ENCODE data around the gene TCERG1.

The TCERG1 gene

DNA sequence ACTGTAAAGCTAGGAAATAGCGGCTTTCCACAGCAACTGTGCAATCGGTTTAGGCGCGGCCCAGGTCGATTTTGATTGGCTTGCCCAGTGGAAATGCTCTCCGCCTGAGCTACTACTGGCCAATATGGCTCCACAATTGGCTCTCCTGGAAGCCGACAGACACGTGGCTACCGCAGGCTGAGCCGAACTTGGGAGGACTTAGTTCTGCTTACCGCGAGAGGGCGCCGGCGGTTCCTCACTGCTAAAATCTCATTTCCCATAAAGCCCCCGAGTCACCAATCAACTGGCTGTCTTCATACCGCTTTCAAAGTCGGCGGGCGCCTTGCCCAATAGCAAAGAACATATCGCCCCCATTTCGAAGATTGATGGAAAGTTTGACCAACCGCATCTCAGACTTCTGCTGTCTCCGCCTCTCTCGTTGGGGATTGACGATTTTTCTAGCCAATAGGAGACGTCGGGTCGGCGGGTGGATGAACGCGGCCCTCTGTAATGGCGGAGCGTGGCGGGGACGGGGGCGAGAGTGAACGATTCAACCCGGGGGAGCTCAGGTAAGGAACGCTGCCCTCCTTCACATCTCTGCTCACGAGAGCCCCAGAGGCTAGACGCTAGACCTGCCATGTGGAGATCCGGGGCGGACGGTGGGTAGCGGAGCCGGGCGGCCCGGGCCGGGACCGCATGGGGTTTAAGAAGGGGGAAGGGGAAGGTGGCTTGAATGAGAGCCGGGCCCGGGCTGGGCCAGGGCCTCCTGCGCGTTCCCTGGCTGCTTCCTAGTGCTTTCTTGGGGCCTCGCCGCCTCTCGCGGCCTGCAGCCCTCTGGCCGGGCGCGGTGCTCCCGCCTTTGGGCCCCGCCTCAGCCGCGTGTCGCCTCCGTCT lies at the start of gene TCERG1:
TCERG1 (plus strand) TSS at position 473 of the 873 bp plus-strand sequence; CDS start at position 490, 17 bp downstream.
- peak within 1 kb of the TSS; percentile 81 for H3K27ac ChIP-seq
- TF ChIP-seq, protein P1, sequence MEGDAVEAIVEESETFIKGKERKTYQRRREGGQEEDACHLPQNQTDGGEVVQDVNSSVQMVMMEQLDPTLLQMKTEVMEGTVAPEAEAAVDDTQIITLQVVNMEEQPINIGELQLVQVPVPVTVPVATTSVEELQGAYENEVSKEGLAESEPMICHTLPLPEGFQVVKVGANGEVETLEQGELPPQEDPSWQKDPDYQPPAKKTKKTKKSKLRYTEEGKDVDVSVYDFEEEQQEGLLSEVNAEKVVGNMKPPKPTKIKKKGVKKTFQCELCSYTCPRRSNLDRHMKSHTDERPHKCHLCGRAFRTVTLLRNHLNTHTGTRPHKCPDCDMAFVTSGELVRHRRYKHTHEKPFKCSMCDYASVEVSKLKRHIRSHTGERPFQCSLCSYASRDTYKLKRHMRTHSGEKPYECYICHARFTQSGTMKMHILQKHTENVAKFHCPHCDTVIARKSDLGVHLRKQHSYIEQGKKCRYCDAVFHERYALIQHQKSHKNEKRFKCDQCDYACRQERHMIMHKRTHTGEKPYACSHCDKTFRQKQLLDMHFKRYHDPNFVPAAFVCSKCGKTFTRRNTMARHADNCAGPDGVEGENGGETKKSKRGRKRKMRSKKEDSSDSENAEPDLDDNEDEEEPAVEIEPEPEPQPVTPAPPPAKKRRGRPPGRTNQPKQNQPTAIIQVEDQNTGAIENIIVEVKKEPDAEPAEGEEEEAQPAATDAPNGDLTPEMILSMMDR (conservative IDR thresholded peaks at IDR 0.05; ENCODE audit: low read depth): peak; percentile 96
- DNase-seq (ENCODE audit: low spot score): peak; percentile 99
- POLR2A ChIA-PET (ENCODE audit: low non-redundant PET): no interaction called here
- CTCF ChIA-PET: interaction anchor here (0.5 to 1.3 kb wide), 8 partner anchors 12 to 282 kb away, joined by 3 to 4 read pairs (median 3); no protein-coding TSS in a partner anchor

DNA sequence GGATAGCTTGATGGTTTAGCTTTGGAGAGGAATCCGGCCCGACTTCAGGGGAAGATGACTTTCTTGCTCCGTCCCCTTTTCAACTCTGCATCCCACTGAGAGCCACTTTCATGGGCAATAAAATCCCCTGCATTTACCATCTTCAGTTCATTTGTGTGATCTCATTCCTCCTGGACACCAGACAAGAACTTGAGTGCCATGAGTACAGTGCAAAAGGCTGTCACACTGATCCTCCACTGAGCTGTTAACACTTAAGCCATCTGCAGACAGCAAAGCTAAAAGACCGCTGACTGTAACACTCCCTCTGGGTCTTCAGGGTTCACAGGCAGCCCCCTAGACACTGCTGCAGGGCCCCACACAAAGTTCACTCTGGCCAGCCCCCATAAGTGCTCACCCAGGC lies 48.3 kb upstream of the TCERG1 start:
- CTCF ChIA-PET: interaction anchor here (0.6 kb wide), 1 partner anchor 43 kb away, joined by 5 read pairs; no protein-coding TSS in a partner anchor
- DNase-seq (ENCODE audit: low spot score): no peak
- POLR2A ChIA-PET (ENCODE audit: low non-redundant PET): no interaction called here
- no peak overlapping the region for H3K27ac ChIP-seq
- TF ChIP-seq, protein P1 (conservative IDR thresholded peaks at IDR 0.05; ENCODE audit: low read depth): no peak

DNA sequence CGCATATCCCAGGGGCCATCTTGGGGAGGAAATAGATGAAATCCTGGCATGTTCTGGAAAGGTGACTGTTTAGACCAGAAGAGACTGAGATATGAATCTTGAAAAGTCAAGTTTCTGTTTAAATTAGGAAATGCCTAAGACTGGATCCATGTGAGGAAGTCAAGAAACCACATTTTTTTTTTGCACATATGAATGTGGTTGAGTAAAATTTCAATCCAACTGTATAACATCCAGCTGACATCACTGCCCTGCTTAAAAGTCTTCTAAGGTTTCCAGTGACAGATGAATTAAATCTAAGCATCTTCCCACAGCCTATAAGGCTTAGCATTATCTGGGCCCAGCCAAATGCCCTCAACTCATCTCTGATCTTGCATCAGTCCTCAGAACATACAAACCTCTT lies 47.7 kb upstream of the TCERG1 start:
- POLR2A ChIA-PET (ENCODE audit: low non-redundant PET): no interaction called here
- no peak overlapping the region for H3K27ac ChIP-seq
- CTCF ChIA-PET: no interaction called here
- no peak for DNase-seq (ENCODE audit: low spot score)
- TF ChIP-seq, protein P1 (conservative IDR thresholded peaks at IDR 0.05; ENCODE audit: low read depth): no peak

DNA sequence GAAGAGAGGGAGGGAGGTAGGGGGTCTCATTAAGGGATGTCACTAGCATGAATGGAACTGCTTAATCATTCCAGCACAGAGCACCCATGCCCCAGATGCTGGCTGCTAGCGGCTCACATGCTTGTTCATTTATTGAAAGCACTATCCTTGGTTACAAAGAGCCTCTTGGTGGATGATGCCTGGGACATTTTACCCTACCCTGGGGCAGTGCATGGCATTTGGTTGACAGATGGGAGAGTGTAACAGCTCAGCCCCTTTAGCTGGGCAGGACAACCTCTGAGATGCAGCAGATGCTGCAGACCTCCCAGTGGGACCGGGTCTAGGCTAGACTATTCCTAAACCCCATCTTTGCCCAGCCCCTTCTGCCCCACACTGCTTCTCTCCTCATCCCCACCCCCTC lies 46.9 kb upstream of the TCERG1 start:
- no peak for DNase-seq (ENCODE audit: low spot score)
- ChIA-PET CTCF (no interaction called here), POLR2A (ENCODE audit: low non-redundant PET) (no interaction called here)
- TF ChIP-seq, protein P1 (conservative IDR thresholded peaks at IDR 0.05; ENCODE audit: low read depth): no peak
- no peak overlapping the region for H3K27ac ChIP-seq

- no peak overlapping the region for H3K27ac ChIP-seq
- POLR2A ChIA-PET (ENCODE audit: low non-redundant PET): no interaction called here
- TF ChIP-seq, protein P1 (conservative IDR thresholded peaks at IDR 0.05; ENCODE audit: low read depth): no peak
- DNase-seq (ENCODE audit: low spot score): no peak
- CTCF ChIA-PET: interaction anchor here (0.7 kb wide), 1 partner anchor 363 kb away, joined by 4 read pairs; no protein-coding TSS in a partner anchor
Measured at GRCh38 chr5:146401021-146401420, 46.1 kb upstream of the TCERG1 start.

DNA sequence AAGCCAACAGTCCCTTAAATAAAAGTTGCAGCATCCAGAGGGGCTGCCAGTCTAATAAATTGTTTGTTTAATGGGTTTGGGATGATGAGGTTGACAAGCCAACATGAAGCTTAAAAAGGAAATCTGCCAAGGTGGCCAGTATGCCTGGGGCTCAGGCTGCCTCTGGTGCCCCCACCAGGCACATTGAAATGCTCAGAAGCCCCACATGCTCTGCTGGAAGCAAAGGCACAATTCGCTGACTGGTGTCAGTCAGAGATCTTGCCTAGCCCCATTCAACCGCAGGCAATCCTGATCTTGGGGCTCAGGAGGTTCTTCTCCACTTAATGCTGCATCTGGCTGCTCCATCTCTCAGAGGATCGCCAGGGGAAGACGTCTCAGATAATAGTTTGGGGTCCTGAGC lies 44.2 kb upstream of the TCERG1 start:
- DNase-seq (ENCODE audit: low spot score): no peak
- TF ChIP-seq, protein P1 (conservative IDR thresholded peaks at IDR 0.05; ENCODE audit: low read depth): no peak
- ChIA-PET POLR2A (ENCODE audit: low non-redundant PET) (no interaction called here), CTCF (interaction anchor here (0.7 kb wide), 1 partner anchor 139 kb away, joined by 3 read pairs; no protein-coding TSS in a partner anchor)
- H3K27ac ChIP-seq: no peak overlapping the region

Measured in RWPE1 (cell line).